WTC11 (cell line): Measurements from ENCODE around the gene PPP1R1A.

Experiments used
- AFF4 ChIP-seq: sonication (generic); formaldehyde crosslinking; IDR thresholded peaks from 2 replicates; pipeline ENCODE4 v1.8.1; 2023; ENCODE audit warnings: mild to moderate bottlenecking, missing genetic modification reagents, borderline replicate concordance
- CTCF ChIP-seq: fragments of 200-600 bp; IDR thresholded peaks from 2 replicates; pipeline ENCODE4 v1.8.0; 2022; ENCODE audit warnings: antibody characterized with exemption
- ELF4 ChIP-seq: sonication (generic); formaldehyde crosslinking; IDR thresholded peaks from 2 replicates; pipeline ENCODE4 v1.8.1; 2022; ENCODE audit warnings: low read depth, mild to moderate bottlenecking, moderate library complexity, missing genetic modification reagents
- ESRRA ChIP-seq: sonication (generic); formaldehyde crosslinking; IDR thresholded peaks from 2 replicates; pipeline ENCODE4 v1.8.1; 2022; ENCODE audit warnings: mild to moderate bottlenecking, missing genetic modification reagents, borderline replicate concordance
- ETV6 ChIP-seq: sonication (generic); formaldehyde crosslinking; IDR thresholded peaks from 2 replicates; pipeline ENCODE4 v1.8.1; 2022; ENCODE audit warnings: mild to moderate bottlenecking, missing genetic modification reagents
- GABPB1 ChIP-seq: sonication (generic); formaldehyde crosslinking; IDR thresholded peaks from 2 replicates; pipeline ENCODE4 v1.8.1; 2023; ENCODE audit warnings: mild to moderate bottlenecking, missing genetic modification reagents
- SMAD3 ChIP-seq: sonication (generic); formaldehyde crosslinking; IDR thresholded peaks from 2 replicates; pipeline ENCODE4 v1.8.0; 2022; ENCODE audit warnings: missing genetic modification reagents, mild to moderate bottlenecking, borderline replicate concordance
- SP1 ChIP-seq: sonication (generic); formaldehyde crosslinking; conservative IDR thresholded peaks from 2 replicates; pipeline ENCODE4 v1.8.1; 2022; ENCODE audit warnings: missing genetic modification reagents
- USF2 ChIP-seq: sonication (generic); formaldehyde crosslinking; IDR thresholded peaks from 2 replicates; pipeline ENCODE4 v1.8.1; 2023; ENCODE audit warnings: mild to moderate bottlenecking, missing genetic modification reagents, moderate library complexity
- ZNF232 ChIP-seq: sonication (generic); formaldehyde crosslinking; IDR thresholded peaks from 2 replicates; pipeline ENCODE4 v1.8.0; 2022; ENCODE audit warnings: mild to moderate bottlenecking, missing genetic modification reagents
- TF ChIP-seq, protein P1 (sequence below): sonication (generic); formaldehyde crosslinking; IDR thresholded peaks from 2 replicates; pipeline ENCODE4 v1.8.0; 2022; ENCODE audit warnings: mild to moderate bottlenecking, missing genetic modification reagents
- TF ChIP-seq, protein P2 (sequence below): sonication (generic); formaldehyde crosslinking; IDR thresholded peaks from 2 replicates; pipeline ENCODE4 v1.8.1; 2022; ENCODE audit warnings: low read depth, missing genetic modification reagents, borderline replicate concordance
- TF ChIP-seq, protein P3 (sequence below): sonication (generic); formaldehyde crosslinking; IDR thresholded peaks from 2 replicates; pipeline ENCODE4 v1.8.1; 2023; ENCODE audit warnings: mild to moderate bottlenecking, missing genetic modification reagents, moderate library complexity
- TF ChIP-seq, protein P4 (sequence below): sonication (generic); formaldehyde crosslinking; IDR thresholded peaks from 2 replicates; pipeline ENCODE4 v1.8.0; 2023; ENCODE audit warnings: missing genetic modification reagents

- TF ChIP-seq CTCF (no peak), SP1 (no peak), GABPB1 (CRISPR knock-in tag) (no peak), SMAD3 (CRISPR knock-in tag) (no peak), ESRRA (CRISPR knock-in tag) (no peak), AFF4 (CRISPR knock-in tag) (no peak), ELF4 (no peak), ZNF232 (CRISPR knock-in tag) (no peak), USF2 (CRISPR knock-in tag) (no peak), ETV6 (CRISPR knock-in tag) (no peak)
- TF ChIP-seq, protein P1, sequence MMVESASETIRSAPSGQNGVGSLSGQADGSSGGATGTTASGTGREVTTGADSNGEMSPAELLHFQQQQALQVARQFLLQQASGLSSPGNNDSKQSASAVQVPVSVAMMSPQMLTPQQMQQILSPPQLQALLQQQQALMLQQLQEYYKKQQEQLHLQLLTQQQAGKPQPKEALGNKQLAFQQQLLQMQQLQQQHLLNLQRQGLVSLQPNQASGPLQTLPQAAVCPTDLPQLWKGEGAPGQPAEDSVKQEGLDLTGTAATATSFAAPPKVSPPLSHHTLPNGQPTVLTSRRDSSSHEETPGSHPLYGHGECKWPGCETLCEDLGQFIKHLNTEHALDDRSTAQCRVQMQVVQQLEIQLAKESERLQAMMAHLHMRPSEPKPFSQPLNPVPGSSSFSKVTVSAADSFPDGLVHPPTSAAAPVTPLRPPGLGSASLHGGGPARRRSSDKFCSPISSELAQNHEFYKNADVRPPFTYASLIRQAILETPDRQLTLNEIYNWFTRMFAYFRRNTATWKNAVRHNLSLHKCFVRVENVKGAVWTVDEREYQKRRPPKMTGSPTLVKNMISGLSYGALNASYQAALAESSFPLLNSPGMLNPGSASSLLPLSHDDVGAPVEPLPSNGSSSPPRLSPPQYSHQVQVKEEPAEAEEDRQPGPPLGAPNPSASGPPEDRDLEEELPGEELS = no peak
- TF ChIP-seq, protein P2, sequence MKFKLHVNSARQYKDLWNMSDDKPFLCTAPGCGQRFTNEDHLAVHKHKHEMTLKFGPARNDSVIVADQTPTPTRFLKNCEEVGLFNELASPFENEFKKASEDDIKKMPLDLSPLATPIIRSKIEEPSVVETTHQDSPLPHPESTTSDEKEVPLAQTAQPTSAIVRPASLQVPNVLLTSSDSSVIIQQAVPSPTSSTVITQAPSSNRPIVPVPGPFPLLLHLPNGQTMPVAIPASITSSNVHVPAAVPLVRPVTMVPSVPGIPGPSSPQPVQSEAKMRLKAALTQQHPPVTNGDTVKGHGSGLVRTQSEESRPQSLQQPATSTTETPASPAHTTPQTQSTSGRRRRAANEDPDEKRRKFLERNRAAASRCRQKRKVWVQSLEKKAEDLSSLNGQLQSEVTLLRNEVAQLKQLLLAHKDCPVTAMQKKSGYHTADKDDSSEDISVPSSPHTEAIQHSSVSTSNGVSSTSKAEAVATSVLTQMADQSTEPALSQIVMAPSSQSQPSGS (CRISPR knock-in tag) = no peak
- TF ChIP-seq, protein P3, sequence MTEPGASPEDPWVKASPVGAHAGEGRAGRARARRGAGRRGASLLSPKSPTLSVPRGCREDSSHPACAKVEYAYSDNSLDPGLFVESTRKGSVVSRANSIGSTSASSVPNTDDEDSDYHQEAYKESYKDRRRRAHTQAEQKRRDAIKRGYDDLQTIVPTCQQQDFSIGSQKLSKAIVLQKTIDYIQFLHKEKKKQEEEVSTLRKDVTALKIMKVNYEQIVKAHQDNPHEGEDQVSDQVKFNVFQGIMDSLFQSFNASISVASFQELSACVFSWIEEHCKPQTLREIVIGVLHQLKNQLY = no peak
- TF ChIP-seq, protein P4, sequence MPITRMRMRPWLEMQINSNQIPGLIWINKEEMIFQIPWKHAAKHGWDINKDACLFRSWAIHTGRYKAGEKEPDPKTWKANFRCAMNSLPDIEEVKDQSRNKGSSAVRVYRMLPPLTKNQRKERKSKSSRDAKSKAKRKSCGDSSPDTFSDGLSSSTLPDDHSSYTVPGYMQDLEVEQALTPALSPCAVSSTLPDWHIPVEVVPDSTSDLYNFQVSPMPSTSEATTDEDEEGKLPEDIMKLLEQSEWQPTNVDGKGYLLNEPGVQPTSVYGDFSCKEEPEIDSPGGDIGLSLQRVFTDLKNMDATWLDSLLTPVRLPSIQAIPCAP (CRISPR knock-in tag) = no peak
These were observed 24.7 kb downstream of the PPP1R1A start for GRCh38 chr12:54563787-54564186.
